ENCODE results near the gene WDR37.

Gene WDR37

GRCh38 chr10:1169981-1170866 lies 114.0 kb downstream of the WDR37 start:
- in situ Hi-C loops (cut with HindIII; ENCODE audit: low pct_unique_long_range_greater_than_20kb, low sequenced_read_pairs) = no loop called here
- no peak for TF ChIP-seq JUND (IDR thresholded peaks at IDR 0.05; ENCODE audit: low read depth)
- peak in 1 of 2 experiments; percentile 50 for DNase-seq (ENCODE audit: low read depth in 1 of 2, low spot score in 1 of 2)

GRCh38 chr10:1170867-1171180 lies 114.6 kb downstream of the WDR37 start:
- no peak for DNase-seq (ENCODE audit: low read depth in 1 of 2, low spot score in 1 of 2)
- no peak for TF ChIP-seq JUND (IDR thresholded peaks at IDR 0.05; ENCODE audit: low read depth)
- in situ Hi-C loops (cut with HindIII; ENCODE audit: low pct_unique_long_range_greater_than_20kb, low sequenced_read_pairs) = no loop called here

DNA sequence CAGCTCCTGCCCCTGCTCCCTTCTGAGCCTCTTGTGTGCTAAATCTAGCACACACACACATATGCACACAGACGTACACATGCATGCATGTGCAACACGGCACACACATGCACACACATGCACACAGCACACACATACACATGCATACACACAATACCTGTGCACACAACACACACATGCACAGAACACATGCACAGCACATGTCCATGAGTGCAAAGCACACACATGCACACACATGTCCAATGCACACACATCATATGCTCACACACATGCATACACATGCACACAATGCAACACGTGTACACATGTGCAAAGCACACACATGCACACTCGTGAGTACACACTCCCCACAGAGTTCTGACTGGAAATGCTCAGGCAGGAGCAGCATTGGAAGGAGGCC lies 115.0 kb downstream of the WDR37 start:
- in situ Hi-C loops (cut with HindIII; ENCODE audit: low pct_unique_long_range_greater_than_20kb, low sequenced_read_pairs) = no loop called here
- DNase-seq (ENCODE audit: low read depth in 1 of 2, low spot score in 1 of 2) = no peak
- no peak for TF ChIP-seq JUND (IDR thresholded peaks at IDR 0.05; ENCODE audit: low read depth)

- in situ Hi-C loops (cut with HindIII; ENCODE audit: low pct_unique_long_range_greater_than_20kb, low sequenced_read_pairs) = no loop called here
- no peak for DNase-seq (ENCODE audit: low read depth in 1 of 2, low spot score in 1 of 2)
- TF ChIP-seq JUND (IDR thresholded peaks at IDR 0.05; ENCODE audit: low read depth) = no peak
Observed at GRCh38 chr10:1171586-1171985, 115.4 kb downstream of the WDR37 start.

- no peak for DNase-seq (ENCODE audit: low read depth in 1 of 2, low spot score in 1 of 2)
- in situ Hi-C loops (cut with HindIII; ENCODE audit: low pct_unique_long_range_greater_than_20kb, low sequenced_read_pairs) = no loop called here
- no peak for TF ChIP-seq JUND (IDR thresholded peaks at IDR 0.05; ENCODE audit: low read depth)
Observed at GRCh38 chr10:1172256-1172984, 116.2 kb downstream of the WDR37 start.

GRCh38 chr10:1173091-1173490 lies 116.9 kb downstream of the WDR37 start:
- TF ChIP-seq JUND (IDR thresholded peaks at IDR 0.05; ENCODE audit: low read depth) = no peak
- in situ Hi-C loops (cut with HindIII; ENCODE audit: low pct_unique_long_range_greater_than_20kb, low sequenced_read_pairs) = no loop called here
- no peak for DNase-seq (ENCODE audit: low read depth in 1 of 2, low spot score in 1 of 2)

GRCh38 chr10:1174022-1174421 lies 117.8 kb downstream of the WDR37 start:
- no peak for TF ChIP-seq JUND (IDR thresholded peaks at IDR 0.05; ENCODE audit: low read depth)
- no peak for DNase-seq (ENCODE audit: low read depth in 1 of 2, low spot score in 1 of 2)
- in situ Hi-C loops (cut with HindIII; ENCODE audit: low pct_unique_long_range_greater_than_20kb, low sequenced_read_pairs) = no loop called here

DNA sequence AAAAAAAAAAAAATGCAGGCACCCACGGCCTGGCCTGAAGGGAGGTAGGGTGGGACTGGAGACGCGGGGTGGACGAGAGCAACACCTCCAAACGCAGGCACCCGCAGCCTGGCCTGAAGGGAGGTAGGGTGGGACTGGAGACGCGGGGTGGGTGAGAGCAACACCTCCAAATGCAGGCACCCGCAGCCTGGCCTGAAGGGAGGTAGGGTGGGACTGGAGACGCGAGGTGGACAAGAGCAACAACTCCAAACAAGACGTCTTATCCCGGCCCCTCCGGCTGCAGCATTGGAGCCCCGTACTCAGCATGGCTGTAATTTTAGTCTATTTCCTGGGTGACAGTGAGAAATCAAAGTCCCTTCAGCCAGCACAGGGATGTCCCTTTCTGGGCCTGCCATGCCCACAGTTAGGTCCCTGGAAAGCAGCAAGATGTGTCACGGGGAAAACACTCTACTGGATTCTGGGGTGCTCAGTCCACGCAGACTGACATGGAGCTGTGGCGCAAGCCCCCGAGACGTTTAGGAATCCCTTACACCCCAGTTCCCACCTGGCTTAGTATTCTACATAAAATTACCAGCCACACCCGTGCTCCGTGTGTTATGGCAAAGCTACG lies 119.9 kb downstream of the WDR37 start:
- DNase-seq (ENCODE audit: low read depth in 1 of 2, low spot score in 1 of 2) = no peak
- TF ChIP-seq JUND (IDR thresholded peaks at IDR 0.05; ENCODE audit: low read depth) = no peak
- in situ Hi-C loops (cut with HindIII; ENCODE audit: low pct_unique_long_range_greater_than_20kb, low sequenced_read_pairs) = no loop called here

DNA sequence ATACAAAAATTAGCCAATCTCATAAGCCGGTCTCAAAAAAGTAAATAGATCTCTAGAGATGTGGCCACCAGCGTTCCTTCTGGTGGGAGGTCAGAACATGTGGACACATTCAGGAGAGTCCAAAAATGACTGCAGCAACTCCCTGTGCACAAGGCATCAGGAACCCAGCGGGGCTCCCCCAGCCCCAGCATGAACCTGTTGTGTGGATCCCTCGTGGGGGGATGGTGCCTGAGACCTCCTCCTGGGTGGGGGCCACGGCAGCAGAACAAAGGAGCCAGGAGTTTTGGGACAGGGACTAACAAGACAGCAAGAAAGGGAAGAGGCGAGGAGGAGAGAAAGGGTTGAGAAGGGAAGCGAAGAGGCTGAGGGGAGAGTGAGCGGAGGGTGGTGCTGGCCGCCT lies 121.8 kb downstream of the WDR37 start:
- no peak for TF ChIP-seq JUND (IDR thresholded peaks at IDR 0.05; ENCODE audit: low read depth)
- DNase-seq (ENCODE audit: low read depth in 1 of 2, low spot score in 1 of 2) = no peak
- in situ Hi-C loops (cut with HindIII; ENCODE audit: low pct_unique_long_range_greater_than_20kb, low sequenced_read_pairs) = no loop called here

GRCh38 chr10:1178506-1178905 lies 122.3 kb downstream of the WDR37 start:
- no peak for DNase-seq (ENCODE audit: low read depth in 1 of 2, low spot score in 1 of 2)
- no peak for TF ChIP-seq JUND (IDR thresholded peaks at IDR 0.05; ENCODE audit: low read depth)
- in situ Hi-C loops (cut with HindIII; ENCODE audit: low pct_unique_long_range_greater_than_20kb, low sequenced_read_pairs) = no loop called here

DNA sequence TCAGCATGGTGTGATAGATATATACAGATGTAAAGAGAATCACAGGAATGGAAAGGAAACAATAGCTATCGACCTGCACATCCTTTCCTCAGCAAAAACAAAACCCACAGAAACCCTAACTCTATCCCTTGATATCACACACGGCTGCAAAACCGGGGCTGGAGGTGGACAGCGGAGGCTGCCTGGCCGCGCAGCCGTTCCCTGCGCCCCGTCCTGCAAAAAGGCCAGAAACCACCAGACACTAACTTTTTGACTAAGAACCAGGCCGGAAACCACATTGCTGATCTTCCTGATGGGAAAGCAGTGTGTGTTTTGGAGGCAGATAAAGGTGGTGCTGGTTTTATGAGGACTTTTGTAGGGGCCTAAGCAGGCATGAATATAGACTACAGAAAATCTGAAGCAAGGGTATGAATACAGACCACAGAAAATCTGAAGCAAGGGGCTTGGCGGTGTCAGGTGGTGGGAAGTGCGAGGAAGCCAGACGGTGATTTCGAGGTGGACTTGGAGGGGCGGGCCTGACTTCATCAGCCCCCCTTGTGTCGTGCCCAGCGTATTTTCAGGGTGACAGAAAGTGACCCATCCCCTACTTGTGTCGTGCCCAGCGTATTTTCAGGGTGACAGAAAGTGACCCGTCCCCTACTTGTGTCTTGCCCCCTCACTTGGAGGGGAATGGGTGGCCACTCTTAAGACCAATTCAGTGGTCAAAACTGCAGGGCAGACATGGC lies 123.3 kb downstream of the WDR37 start:
- no peak for DNase-seq (ENCODE audit: low read depth in 1 of 2, low spot score in 1 of 2)
- in situ Hi-C loops (cut with HindIII; ENCODE audit: low pct_unique_long_range_greater_than_20kb, low sequenced_read_pairs) = no loop called here
- TF ChIP-seq JUND (IDR thresholded peaks at IDR 0.05; ENCODE audit: low read depth) = no peak

DNA sequence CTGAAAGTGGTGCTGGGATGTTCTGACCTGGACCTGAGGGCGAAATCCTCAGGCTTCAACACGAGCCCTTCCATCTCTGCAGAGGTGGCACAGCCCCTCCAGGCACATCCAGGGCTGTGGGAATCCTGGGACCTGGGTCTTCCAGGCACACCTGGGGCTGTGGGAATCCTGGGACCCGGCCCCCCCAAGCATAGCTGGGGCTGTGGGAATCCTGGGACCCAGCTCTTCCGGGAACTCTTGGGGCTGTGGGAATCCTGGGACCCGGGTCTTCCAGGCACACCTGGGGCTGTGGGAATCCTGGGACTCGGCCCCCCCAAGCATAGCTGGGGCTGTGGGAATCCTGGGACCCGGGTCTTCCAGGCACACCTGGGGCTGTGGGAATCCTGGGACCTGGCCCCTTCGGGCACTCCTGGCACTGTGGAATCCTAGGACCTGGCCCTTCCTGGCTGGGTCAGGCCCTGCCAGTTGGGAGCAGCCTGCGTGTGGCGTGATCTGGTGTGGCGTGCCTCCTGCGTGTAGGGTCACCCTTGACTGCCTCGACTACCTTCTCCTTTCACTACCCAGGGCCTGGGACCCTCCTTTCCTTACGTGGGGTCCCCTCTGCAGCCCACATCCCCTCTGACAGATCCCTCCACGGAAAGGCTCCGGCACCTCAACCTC lies 124.0 kb downstream of the WDR37 start:
- TF ChIP-seq JUND (IDR thresholded peaks at IDR 0.05; ENCODE audit: low read depth) = no peak
- DNase-seq (ENCODE audit: low read depth in 1 of 2, low spot score in 1 of 2) = no peak
- in situ Hi-C loops (cut with HindIII; ENCODE audit: low pct_unique_long_range_greater_than_20kb, low sequenced_read_pairs) = no loop called here
